Osteocyte (in vitro differentiated cells): ENCODE measurements around the gene ZNG1F. TPM values are rescaled to one million over a fixed set of nuclear protein-coding genes. Genes with fewer than 3 reads are reported as not detected.
"Not testable (repeated sequence)": the region's sequence is repeated elsewhere in the genome, so short reads cannot be mapped to it uniquely, and the experiment has no call there.

Experiments
- DNase-seq: peaks from one replicate; pipeline ENCODE4 v3.0.0; 2021; ENCODE audit warnings: mixed read lengths; ENCODE audit not compliant: unreplicated experiment; ENCODE audit errors: extremely low spot score
- H3K27ac Mint-ChIP-seq: one replicate; pipeline ENCODE4 v1.8.0; 2021; ENCODE audit warnings: mild to moderate bottlenecking, mixed read lengths; ENCODE audit not compliant: unreplicated experiment
- H3K27me3 Mint-ChIP-seq: one replicate; pipeline ENCODE4 v1.8.0; 2021; ENCODE audit warnings: mixed read lengths; ENCODE audit not compliant: unreplicated experiment
- H3K36me3 Mint-ChIP-seq: one replicate; pipeline ENCODE4 v1.8.0; 2021; ENCODE audit warnings: mixed read lengths; ENCODE audit not compliant: unreplicated experiment
- H3K4me1 Mint-ChIP-seq: one replicate; pipeline ENCODE4 v1.8.0; 2021; ENCODE audit warnings: mixed read lengths; ENCODE audit not compliant: unreplicated experiment
- H3K4me3 Mint-ChIP-seq: one replicate; pipeline ENCODE4 v1.8.0; 2021; ENCODE audit warnings: mild to moderate bottlenecking, moderate library complexity, mixed read lengths; ENCODE audit not compliant: unreplicated experiment
- H3K9me3 Mint-ChIP-seq: one replicate; pipeline ENCODE4 v1.8.0; 2021; ENCODE audit warnings: mixed read lengths; ENCODE audit not compliant: unreplicated experiment
- total RNA-seq: library from RNA; stranded (reverse); gene quantifications from 2 replicates; pipeline ENCODE4 v1.2.1, GENCODE V29; 2021

The ZNG1F gene
- total RNA-seq, 1 donor from 2014 or later = 8.4 TPM

GRCh38 chr9:41124250-41125108, 64.6 kb downstream of the ZNG1F start:
- H3K36me3 Mint-ChIP-seq, H3K9me3 Mint-ChIP-seq, H3K4me1 Mint-ChIP-seq, H3K27me3 Mint-ChIP-seq, H3K27ac Mint-ChIP-seq, H3K4me3 Mint-ChIP-seq: not testable (repeated sequence)
- DNase-seq = peak; percentile 77

GRCh38 chr9:41123812-41124211, 65.3 kb downstream of the ZNG1F start:
- not testable (repeated sequence) for H3K36me3 Mint-ChIP-seq, H3K9me3 Mint-ChIP-seq, H3K27ac Mint-ChIP-seq, DNase-seq, H3K4me3 Mint-ChIP-seq, H3K4me1 Mint-ChIP-seq, H3K27me3 Mint-ChIP-seq

GRCh38 chr9:41123396-41123795, 65.7 kb downstream of the ZNG1F start:
- not testable (repeated sequence) for H3K36me3 Mint-ChIP-seq, H3K4me1 Mint-ChIP-seq, H3K27me3 Mint-ChIP-seq, H3K4me3 Mint-ChIP-seq, H3K27ac Mint-ChIP-seq, DNase-seq, H3K9me3 Mint-ChIP-seq

- not testable (repeated sequence) for H3K27ac Mint-ChIP-seq, H3K9me3 Mint-ChIP-seq, DNase-seq, H3K4me1 Mint-ChIP-seq, H3K27me3 Mint-ChIP-seq, H3K4me3 Mint-ChIP-seq, H3K36me3 Mint-ChIP-seq
Observed at GRCh38 chr9:41120696-41121095, 68.4 kb downstream of the ZNG1F start.

- not testable (repeated sequence) for H3K4me3 Mint-ChIP-seq, H3K36me3 Mint-ChIP-seq, H3K27me3 Mint-ChIP-seq, H3K9me3 Mint-ChIP-seq, H3K4me1 Mint-ChIP-seq, H3K27ac Mint-ChIP-seq, DNase-seq
Observed at GRCh38 chr9:41119719-41120118, 69.4 kb downstream of the ZNG1F start.

GRCh38 chr9:41119311-41119710, 69.8 kb downstream of the ZNG1F start:
- H3K36me3 Mint-ChIP-seq, H3K4me1 Mint-ChIP-seq, H3K27ac Mint-ChIP-seq, H3K27me3 Mint-ChIP-seq, H3K4me3 Mint-ChIP-seq, DNase-seq, H3K9me3 Mint-ChIP-seq: not testable (repeated sequence)

- not testable (repeated sequence) for H3K4me3 Mint-ChIP-seq, H3K4me1 Mint-ChIP-seq, H3K36me3 Mint-ChIP-seq
Observed at GRCh38 chr9:41113348-41113747, 75.8 kb downstream of the ZNG1F start.

GRCh38 chr9:41111414-41111813, 77.7 kb downstream of the ZNG1F start:
- not testable (repeated sequence) for H3K4me3 Mint-ChIP-seq

More at GRCh38 chr9:41113348-41113747, 75.8 kb downstream of the ZNG1F start:
- not testable (repeated sequence) for H3K27ac Mint-ChIP-seq, H3K9me3 Mint-ChIP-seq, DNase-seq, H3K27me3 Mint-ChIP-seq

GRCh38 chr9:41110913-41111312, 78.2 kb downstream of the ZNG1F start:
- DNase-seq, H3K4me1 Mint-ChIP-seq, H3K27me3 Mint-ChIP-seq, H3K9me3 Mint-ChIP-seq, H3K27ac Mint-ChIP-seq, H3K36me3 Mint-ChIP-seq, H3K4me3 Mint-ChIP-seq: not testable (repeated sequence)

More at GRCh38 chr9:41111414-41111813, 77.7 kb downstream of the ZNG1F start:
- not testable (repeated sequence) for DNase-seq, H3K27ac Mint-ChIP-seq, H3K9me3 Mint-ChIP-seq, H3K36me3 Mint-ChIP-seq, H3K27me3 Mint-ChIP-seq, H3K4me1 Mint-ChIP-seq

GRCh38 chr9:41109253-41109652, 79.9 kb downstream of the ZNG1F start:
- not testable (repeated sequence) for DNase-seq, H3K36me3 Mint-ChIP-seq, H3K4me1 Mint-ChIP-seq, H3K27me3 Mint-ChIP-seq, H3K27ac Mint-ChIP-seq, H3K4me3 Mint-ChIP-seq, H3K9me3 Mint-ChIP-seq

- not testable (repeated sequence) for H3K4me1 Mint-ChIP-seq, H3K4me3 Mint-ChIP-seq, DNase-seq, H3K9me3 Mint-ChIP-seq, H3K27me3 Mint-ChIP-seq, H3K27ac Mint-ChIP-seq, H3K36me3 Mint-ChIP-seq
Observed at GRCh38 chr9:41108816-41109215, 80.3 kb downstream of the ZNG1F start.

- not testable (repeated sequence) for H3K36me3 Mint-ChIP-seq, DNase-seq
Observed at GRCh38 chr9:41106472-41107116, 82.5 kb downstream of the ZNG1F start.

More at GRCh38 chr9:41106472-41107116, 82.5 kb downstream of the ZNG1F start:
- H3K27ac Mint-ChIP-seq, H3K4me1 Mint-ChIP-seq, H3K27me3 Mint-ChIP-seq, H3K9me3 Mint-ChIP-seq, H3K4me3 Mint-ChIP-seq: not testable (repeated sequence)
